HL-60 (cell line): ENCODE measurements around the gene ACRBP.
A peak's percentile ranks its signal among the peaks of the same experiment; 100 is the strongest.

ENCODE experiments used
- GABPA ChIP-seq: IDR thresholded peaks from 2 replicates; pipeline ENCODE4 v1.6.1; 2012; ENCODE audit warnings: low read depth
- POLR2AphosphoS5 ChIP-seq: IDR thresholded peaks from 2 replicates; pipeline ENCODE4 v1.6.1; 2012; ENCODE audit warnings: low read depth
- SPI1 ChIP-seq: IDR thresholded peaks from 2 replicates; pipeline ENCODE4 v1.6.1; 2012; ENCODE audit warnings: low read depth, mild to moderate bottlenecking, borderline replicate concordance
- TF ChIP-seq, protein P1 (sequence below): IDR thresholded peaks from 2 replicates; pipeline ENCODE4 v1.6.1; 2012; ENCODE audit warnings: low read depth; ENCODE audit not compliant: insufficient replicate concordance
- TF ChIP-seq, protein P2 (sequence below): IDR thresholded peaks from one replicate; pipeline ENCODE4 v1.5.1; 2011; ENCODE audit warnings: low read length, control low read depth, inconsistent platforms; ENCODE audit not compliant: insufficient read depth

DNA sequence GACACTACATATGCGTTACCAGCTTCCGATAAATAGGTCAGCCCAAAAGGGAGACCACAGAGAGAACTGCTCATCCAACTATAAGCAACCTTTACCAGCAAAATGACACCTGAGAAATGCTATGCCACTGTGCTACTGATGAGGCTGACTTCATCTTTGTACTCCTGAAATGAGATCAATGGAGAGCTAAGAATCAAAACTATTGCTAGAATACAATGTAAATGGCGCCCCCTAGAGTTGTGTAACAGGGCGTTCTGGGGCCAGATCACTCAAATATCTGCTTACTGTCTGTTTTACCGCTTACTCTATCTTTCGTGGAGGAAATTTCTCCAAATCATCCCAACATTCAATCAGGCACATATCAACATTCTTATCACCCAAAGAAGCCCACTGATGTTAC, 37.4 kb upstream of the ACRBP start:
- TF ChIP-seq POLR2AphosphoS5, result no peak
- TF ChIP-seq, protein P1, sequence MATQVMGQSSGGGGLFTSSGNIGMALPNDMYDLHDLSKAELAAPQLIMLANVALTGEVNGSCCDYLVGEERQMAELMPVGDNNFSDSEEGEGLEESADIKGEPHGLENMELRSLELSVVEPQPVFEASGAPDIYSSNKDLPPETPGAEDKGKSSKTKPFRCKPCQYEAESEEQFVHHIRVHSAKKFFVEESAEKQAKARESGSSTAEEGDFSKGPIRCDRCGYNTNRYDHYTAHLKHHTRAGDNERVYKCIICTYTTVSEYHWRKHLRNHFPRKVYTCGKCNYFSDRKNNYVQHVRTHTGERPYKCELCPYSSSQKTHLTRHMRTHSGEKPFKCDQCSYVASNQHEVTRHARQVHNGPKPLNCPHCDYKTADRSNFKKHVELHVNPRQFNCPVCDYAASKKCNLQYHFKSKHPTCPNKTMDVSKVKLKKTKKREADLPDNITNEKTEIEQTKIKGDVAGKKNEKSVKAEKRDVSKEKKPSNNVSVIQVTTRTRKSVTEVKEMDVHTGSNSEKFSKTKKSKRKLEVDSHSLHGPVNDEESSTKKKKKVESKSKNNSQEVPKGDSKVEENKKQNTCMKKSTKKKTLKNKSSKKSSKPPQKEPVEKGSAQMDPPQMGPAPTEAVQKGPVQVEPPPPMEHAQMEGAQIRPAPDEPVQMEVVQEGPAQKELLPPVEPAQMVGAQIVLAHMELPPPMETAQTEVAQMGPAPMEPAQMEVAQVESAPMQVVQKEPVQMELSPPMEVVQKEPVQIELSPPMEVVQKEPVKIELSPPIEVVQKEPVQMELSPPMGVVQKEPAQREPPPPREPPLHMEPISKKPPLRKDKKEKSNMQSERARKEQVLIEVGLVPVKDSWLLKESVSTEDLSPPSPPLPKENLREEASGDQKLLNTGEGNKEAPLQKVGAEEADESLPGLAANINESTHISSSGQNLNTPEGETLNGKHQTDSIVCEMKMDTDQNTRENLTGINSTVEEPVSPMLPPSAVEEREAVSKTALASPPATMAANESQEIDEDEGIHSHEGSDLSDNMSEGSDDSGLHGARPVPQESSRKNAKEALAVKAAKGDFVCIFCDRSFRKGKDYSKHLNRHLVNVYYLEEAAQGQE, result no peak
- TF ChIP-seq GABPA, result no peak
- TF ChIP-seq, protein P2, sequence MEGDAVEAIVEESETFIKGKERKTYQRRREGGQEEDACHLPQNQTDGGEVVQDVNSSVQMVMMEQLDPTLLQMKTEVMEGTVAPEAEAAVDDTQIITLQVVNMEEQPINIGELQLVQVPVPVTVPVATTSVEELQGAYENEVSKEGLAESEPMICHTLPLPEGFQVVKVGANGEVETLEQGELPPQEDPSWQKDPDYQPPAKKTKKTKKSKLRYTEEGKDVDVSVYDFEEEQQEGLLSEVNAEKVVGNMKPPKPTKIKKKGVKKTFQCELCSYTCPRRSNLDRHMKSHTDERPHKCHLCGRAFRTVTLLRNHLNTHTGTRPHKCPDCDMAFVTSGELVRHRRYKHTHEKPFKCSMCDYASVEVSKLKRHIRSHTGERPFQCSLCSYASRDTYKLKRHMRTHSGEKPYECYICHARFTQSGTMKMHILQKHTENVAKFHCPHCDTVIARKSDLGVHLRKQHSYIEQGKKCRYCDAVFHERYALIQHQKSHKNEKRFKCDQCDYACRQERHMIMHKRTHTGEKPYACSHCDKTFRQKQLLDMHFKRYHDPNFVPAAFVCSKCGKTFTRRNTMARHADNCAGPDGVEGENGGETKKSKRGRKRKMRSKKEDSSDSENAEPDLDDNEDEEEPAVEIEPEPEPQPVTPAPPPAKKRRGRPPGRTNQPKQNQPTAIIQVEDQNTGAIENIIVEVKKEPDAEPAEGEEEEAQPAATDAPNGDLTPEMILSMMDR, result peak; percentile 22
- TF ChIP-seq SPI1, result no peak
